ENCODE measurements around the gene BTAF1.

GRCh38 chr10:92062273-92062672 is 138.7 kb downstream of the BTAF1 start:
- TF ChIP-seq CTCF (conservative IDR thresholded peaks at IDR 0.05; ENCODE audit: low read depth, low read length) (no peak), EZH2 (IDR thresholded peaks at IDR 0.05; ENCODE audit: borderline replicate concordance, low read depth, low read length, poor library complexity, severe bottlenecking) (no peak)
